ENCODE results near the gene IGSF6.

GRCh38 chr16:21590287-21590686 is 62.1 kb downstream of the IGSF6 start:
- no peak for TF ChIP-seq EZH2 (IDR thresholded peaks at IDR 0.05; ENCODE audit: insufficient read depth, poor library complexity, severe bottlenecking)
- no peak for TF ChIP-seq EZH2phosphoT487 (IDR thresholded peaks at IDR 0.05; ENCODE audit: insufficient read depth, low read depth)
